DOHH2 (cell line): ENCODE measurements around the gene MEGF11.

ENCODE experiments used
- EZH2phosphoT487 ChIP-seq: fragments of 200-600 bp; sonication (generic); IDR thresholded peaks from 2 replicates; pipeline ENCODE4 v1.6.1; 2017; ENCODE audit warnings: borderline replicate concordance, mild to moderate bottlenecking, antibody characterized with exemption, low read length, moderate library complexity, mixed read lengths
- TF ChIP-seq, protein P1 (sequence below): fragments of 200-600 bp; sonication (generic); IDR thresholded peaks from one replicate; pipeline ENCODE4 v1.5.1; 2014; ENCODE audit warnings: antibody characterized with exemption, mild to moderate bottlenecking, low read depth, low read length; ENCODE audit not compliant: poor library complexity, severe bottlenecking

DNA sequence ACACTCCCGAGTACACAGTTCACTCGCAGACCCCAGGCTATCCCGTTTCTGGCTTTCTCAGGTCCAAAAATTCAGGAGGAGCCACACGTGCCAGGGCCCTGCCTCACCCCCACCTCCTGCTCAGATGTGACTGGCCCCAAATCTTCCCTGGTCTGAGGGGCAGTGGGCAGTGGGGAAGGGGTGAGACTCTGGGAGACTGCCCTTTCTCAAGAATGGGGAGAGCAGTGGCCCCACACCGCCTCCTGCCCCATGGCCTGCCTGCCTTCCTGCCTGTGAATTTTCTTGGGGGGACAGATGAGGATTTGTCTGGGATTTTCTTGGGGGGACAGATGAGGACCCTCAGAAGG lies 174.6 kb downstream of the MEGF11 start:
- TF ChIP-seq, protein P1, sequence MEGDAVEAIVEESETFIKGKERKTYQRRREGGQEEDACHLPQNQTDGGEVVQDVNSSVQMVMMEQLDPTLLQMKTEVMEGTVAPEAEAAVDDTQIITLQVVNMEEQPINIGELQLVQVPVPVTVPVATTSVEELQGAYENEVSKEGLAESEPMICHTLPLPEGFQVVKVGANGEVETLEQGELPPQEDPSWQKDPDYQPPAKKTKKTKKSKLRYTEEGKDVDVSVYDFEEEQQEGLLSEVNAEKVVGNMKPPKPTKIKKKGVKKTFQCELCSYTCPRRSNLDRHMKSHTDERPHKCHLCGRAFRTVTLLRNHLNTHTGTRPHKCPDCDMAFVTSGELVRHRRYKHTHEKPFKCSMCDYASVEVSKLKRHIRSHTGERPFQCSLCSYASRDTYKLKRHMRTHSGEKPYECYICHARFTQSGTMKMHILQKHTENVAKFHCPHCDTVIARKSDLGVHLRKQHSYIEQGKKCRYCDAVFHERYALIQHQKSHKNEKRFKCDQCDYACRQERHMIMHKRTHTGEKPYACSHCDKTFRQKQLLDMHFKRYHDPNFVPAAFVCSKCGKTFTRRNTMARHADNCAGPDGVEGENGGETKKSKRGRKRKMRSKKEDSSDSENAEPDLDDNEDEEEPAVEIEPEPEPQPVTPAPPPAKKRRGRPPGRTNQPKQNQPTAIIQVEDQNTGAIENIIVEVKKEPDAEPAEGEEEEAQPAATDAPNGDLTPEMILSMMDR, result no peak
- no peak for TF ChIP-seq EZH2phosphoT487
